Omental fat pad (tissue), 4 donors: ENCODE results near the gene PRKCB. TPM values are rescaled to one million over a fixed set of nuclear protein-coding genes. Genes with fewer than 3 reads are reported as not detected.

Source experiments
- ATAC-seq: fragments of 150-250 bp; one replicate; pipeline ENCODE4 v1.9.1; 2016; ENCODE audit warnings: mild to moderate bottlenecking, moderate library complexity; ENCODE audit not compliant: low FRiP score
- DNase-seq: peaks from one replicate; pipeline ENCODE4 v3.0.0-alpha.2; 2019; ENCODE audit warnings: low spot score
- CTCF ChIP-seq, 3 donors: fragments of 450-650 bp; IDR thresholded peaks; one replicate each; pipeline ENCODE4 v1.5.1; 2016 to 2017; ENCODE audit warnings: antibody characterized with exemption in 3 of 3, mild to moderate bottlenecking in 3 of 3, moderate library complexity in 2 of 3
- total RNA-seq, 4 donors: library from RNA; depleted of rRNA; stranded (reverse); fragments of >200 nt; gene quantifications; one replicate each; pipeline ENCODE4 v1.1.0, GENCODE V29; 2016

PRKCB gene
- total RNA-seq, 4 donors from 2014 or later = 5.3 to 18.6 (median 11.1) TPM

- TF ChIP-seq CTCF (IDR thresholded peaks at IDR 0.05) = no peak
- ATAC-seq (no peak), DNase-seq (no peak)
Measured at GRCh38 chr16:23895052-23895451, 59.3 kb downstream of the PRKCB start.

DNA sequence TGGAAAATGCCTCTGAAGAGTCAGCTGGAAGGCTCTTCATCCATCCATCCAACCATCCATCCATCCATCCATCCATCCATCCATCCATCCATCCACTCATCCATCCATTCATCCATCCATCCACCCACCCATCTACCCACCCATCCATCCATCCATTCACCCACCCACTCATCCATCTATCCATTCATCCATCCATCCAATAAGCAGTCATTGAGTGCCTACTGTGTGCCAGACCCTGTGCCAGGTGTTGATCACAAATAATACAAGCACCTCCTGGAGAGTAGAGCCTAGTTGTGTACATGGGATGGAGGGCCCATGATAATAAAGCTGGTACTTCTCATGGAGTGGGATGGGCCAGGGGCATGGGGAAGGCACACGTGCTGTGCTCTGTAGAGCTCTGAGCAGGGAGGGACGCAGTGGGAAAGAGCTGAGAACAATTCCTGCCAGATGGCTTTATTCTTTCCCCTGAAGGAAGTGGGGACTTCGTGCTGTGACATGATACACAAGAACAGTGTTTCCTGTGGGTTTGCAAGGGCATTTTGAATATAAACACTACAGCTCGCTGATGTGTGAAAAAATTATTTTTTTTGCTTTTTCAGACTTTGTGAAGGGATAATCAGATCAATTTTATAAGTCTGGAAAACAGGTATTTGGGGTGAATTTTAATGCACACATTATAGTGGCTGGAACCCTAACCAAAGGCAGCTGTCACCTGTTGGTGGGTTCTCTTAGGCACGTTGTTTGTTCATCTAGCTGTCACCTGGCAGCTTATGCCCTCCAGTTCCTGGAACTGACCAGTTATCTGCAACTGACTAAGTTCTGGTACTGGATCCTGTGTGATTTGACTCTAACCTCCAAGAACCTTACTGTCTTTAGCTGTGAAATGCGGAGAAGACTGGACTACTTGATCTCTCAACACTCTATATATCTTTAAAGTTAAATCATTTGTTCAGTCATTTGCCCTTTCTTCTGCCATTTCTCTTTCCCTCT lies 61.3 kb downstream of the PRKCB start:
- no peak for ATAC-seq
- no peak for TF ChIP-seq CTCF (IDR thresholded peaks at IDR 0.05)
- no peak for DNase-seq

DNA sequence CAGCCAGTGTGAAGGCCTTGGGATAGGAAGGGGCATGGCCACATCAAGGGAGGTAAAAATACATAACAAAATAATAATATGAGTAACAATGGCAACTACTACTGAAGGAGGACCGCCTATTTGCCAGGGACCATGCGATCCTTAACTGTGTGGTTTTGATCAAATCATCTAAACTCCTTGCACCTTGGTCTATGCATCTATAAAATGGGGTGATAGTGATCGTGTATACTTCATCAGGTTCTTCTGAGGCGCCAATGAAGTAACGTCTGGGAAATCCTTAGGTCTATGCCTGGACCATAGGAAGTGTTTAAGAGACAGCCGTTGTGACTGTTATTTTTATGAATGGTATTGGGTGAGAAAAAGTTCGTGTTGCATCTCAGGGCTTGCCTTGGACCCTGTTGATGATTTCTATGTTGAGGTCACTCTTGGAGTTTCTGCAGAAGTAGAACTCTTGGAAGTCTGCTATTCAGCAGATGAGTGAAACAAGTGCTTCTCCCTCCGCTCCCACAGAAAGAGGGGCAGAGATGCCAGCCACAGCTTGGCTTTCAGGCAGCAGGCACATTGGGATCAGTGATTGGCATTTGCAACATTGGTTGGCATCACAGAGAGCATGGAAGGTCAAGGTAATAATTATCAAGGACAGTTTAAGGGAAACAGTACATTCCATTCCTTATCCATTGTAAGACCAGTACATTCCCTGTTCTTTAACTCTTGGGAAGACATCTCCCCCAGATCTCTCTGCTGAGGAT lies 63.1 kb downstream of the PRKCB start:
- no peak for TF ChIP-seq CTCF (IDR thresholded peaks at IDR 0.05)
- DNase-seq (no peak), ATAC-seq (no peak)

DNA sequence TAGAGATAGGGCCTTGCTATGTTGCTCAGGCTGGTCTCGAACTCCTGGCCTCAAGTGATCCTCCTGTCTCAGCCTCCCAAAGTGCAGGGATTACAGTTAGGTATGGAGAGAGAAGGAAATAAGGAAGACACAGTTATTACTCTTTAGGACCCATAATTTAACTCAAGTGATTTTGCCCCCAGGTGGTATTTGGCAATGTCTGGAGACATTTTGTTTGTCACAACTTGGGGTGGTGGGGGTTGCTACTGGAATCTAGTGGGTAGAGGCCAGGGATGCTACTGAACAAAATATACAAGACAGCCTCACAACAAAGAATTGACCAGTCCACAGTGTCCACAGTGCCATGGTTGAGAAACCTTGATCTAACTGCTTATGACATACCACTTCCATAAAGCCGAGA lies 64.1 kb downstream of the PRKCB start:
- no peak for TF ChIP-seq CTCF (IDR thresholded peaks at IDR 0.05)
- no peak for ATAC-seq
- no peak for DNase-seq

- DNase-seq = no peak
- TF ChIP-seq CTCF (IDR thresholded peaks at IDR 0.05) = no peak
- no peak for ATAC-seq
Measured at GRCh38 chr16:23900480-23901177, 64.8 kb downstream of the PRKCB start.

DNA sequence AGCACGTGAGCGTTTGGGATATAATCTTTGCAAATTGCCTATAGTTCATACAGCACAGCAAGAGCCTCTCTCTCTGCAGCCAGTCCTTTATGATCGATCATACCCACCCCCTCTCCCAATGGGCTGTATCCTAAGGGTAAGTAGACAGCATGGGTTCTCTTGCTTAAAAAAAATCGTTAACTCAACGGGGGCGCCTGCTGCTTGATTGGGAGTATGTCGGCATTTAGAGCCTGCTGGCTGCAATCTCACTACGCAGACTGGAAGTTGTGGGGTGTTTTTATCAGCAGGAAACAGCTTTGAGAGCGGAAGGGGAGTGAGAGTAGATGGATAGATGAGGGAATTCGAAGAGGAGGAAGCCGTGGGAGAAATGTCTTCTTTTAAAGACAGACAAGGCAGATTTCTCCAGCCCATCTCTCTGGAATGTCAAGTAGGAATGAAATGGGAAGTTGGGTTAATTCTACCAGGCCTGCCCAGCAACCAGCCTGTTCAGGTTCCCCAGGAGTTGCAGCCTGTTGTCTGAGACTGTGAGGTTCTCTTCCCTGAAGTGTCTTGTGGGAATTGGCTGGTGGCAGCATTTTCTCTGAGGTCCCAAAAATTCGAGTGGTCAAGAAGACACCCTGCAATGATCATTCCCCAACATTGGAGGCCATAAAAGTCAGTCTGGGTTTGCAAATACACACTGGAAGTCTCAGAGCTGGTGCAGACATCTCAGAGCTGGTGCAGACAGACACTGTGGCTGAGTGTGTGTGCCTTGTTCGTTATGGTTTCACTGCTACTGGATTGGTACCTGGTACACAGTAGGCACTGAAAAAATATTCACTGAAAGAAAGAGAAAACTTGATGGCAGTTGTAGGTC lies 65.6 kb downstream of the PRKCB start:
- ATAC-seq = no peak
- no peak for DNase-seq
- TF ChIP-seq CTCF (IDR thresholded peaks at IDR 0.05) = no peak
